RWPE1 (cell line): Measurements from ENCODE around the gene BCAS1.
A peak's percentile ranks its signal among the peaks of the same experiment; 100 is the strongest.

Source experiments
- CTCF ChIA-PET: fragments of 350-600 bp; sonication (Branson Sonifier 250); formaldehyde crosslinking; extraction: SDS; loops from one replicate; lab custom pipeline; 2021; lab: Yijun Ruan, JAX
- POLR2A ChIA-PET: fragments of 400-600 bp; formaldehyde crosslinking; extraction: SDS; loops from one replicate; lab custom pipeline; 2020; ENCODE audit warnings: antibody characterized with exemption; ENCODE audit not compliant: low non-redundant PET; lab: Yijun Ruan, JAX
- DNase-seq: peaks from one replicate; pipeline ENCODE4 v3.0.0; 2012; ENCODE audit warnings: low spot score
- H3K27ac ChIP-seq: fragments of 450-650 bp; 2 replicates; pipeline ENCODE4 v1.5.1; 2017
- TF ChIP-seq, protein P1 (sequence below): fragments of 450-650 bp; conservative IDR thresholded peaks from 2 replicates; pipeline ENCODE4 v1.5.1; 2017; ENCODE audit warnings: low read depth, mild to moderate bottlenecking

The BCAS1 gene

DNA sequence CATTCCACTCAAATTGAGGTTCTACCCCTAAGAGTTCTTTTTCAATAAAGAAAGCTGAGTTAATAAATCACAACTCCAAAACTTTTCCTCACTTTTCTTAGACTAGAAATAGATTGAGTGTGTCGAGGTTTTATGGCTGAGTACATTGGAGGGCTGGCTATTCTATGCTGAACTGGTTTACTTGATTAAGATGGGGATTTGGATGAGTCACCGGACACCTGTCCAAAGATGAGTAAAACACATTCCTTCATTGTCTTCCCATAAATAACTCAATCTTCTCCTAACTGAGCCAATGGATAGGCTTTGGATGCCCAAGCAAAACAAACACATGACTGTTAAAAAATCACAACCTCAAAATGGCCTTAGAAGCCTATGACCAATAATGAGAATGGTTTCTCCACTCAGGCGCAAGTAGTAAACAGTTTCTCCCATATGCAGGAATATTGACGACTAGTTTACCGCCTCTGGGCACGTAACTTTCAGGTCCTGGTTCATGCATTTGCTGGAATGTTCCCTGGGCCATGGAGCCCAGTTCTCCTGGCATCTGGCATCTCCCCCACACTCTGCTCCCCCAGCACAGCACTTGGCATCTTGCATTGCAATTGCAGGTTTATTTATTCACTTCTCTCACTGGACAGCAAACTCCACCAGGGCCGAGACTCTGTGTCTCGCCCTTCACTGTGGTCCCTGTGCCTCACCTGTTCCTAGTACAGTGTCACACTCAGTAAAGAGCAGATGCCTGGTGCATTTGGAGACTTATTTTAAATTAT, 43.9 kb downstream of the BCAS1 start:
- CTCF ChIA-PET = no interaction called here

GRCh38 chr20:54025251-54025771, 45.1 kb downstream of the BCAS1 start:
- DNase-seq = no peak
- CTCF ChIA-PET = no interaction called here

More for the DNA sequence above, 43.9 kb downstream of the BCAS1 start:
- no peak overlapping the region for H3K27ac ChIP-seq
- peak; percentile 40 for DNase-seq
- POLR2A ChIA-PET = no interaction called here
- TF ChIP-seq, protein P1, sequence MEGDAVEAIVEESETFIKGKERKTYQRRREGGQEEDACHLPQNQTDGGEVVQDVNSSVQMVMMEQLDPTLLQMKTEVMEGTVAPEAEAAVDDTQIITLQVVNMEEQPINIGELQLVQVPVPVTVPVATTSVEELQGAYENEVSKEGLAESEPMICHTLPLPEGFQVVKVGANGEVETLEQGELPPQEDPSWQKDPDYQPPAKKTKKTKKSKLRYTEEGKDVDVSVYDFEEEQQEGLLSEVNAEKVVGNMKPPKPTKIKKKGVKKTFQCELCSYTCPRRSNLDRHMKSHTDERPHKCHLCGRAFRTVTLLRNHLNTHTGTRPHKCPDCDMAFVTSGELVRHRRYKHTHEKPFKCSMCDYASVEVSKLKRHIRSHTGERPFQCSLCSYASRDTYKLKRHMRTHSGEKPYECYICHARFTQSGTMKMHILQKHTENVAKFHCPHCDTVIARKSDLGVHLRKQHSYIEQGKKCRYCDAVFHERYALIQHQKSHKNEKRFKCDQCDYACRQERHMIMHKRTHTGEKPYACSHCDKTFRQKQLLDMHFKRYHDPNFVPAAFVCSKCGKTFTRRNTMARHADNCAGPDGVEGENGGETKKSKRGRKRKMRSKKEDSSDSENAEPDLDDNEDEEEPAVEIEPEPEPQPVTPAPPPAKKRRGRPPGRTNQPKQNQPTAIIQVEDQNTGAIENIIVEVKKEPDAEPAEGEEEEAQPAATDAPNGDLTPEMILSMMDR = no peak

DNA sequence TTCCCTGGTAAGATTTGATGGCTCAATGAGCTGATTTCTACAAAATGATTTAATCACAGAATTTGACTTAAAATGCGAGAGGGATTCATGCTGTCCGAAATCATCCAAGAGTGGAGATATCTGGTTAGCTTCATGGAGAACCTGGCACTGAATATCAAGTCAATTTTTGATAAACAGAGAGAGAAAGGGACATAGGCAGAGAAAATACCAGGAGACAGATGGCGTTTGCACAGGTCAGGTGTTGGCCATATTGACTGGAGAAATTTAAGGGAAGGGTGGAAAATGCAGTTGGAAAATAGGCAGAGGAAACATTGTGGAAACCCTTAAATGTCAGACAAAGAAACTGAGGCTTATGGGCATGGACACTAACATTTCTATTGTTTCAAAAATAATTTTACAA, 47.0 kb downstream of the BCAS1 start:
- ChIA-PET CTCF (interaction anchor here (0.7 kb wide), 1 partner anchor 923 kb away, joined by 4 read pairs; no protein-coding TSS in a partner anchor), POLR2A (no interaction called here)
- no peak for DNase-seq
- TF ChIP-seq, protein P1 = no peak
- no peak overlapping the region for H3K27ac ChIP-seq

More at GRCh38 chr20:54025251-54025771, 45.1 kb downstream of the BCAS1 start:
- TF ChIP-seq, protein P1 = no peak
- H3K27ac ChIP-seq = no peak overlapping the region
- POLR2A ChIA-PET = no interaction called here

GRCh38 chr20:54021446-54022235, 48.8 kb downstream of the BCAS1 start:
- no peak for DNase-seq
- ChIA-PET CTCF (no interaction called here), POLR2A (no interaction called here)
- no peak overlapping the region for H3K27ac ChIP-seq
- TF ChIP-seq, protein P1 = no peak

GRCh38 chr20:54020868-54021267, 49.5 kb downstream of the BCAS1 start:
- POLR2A ChIA-PET = no interaction called here
- TF ChIP-seq, protein P1 = no peak
- CTCF ChIA-PET = interaction anchor here (0.6 kb wide), 1 partner anchor 556 kb away, joined by 4 read pairs; no protein-coding TSS in a partner anchor
- DNase-seq = no peak
- H3K27ac ChIP-seq = no peak overlapping the region

DNA sequence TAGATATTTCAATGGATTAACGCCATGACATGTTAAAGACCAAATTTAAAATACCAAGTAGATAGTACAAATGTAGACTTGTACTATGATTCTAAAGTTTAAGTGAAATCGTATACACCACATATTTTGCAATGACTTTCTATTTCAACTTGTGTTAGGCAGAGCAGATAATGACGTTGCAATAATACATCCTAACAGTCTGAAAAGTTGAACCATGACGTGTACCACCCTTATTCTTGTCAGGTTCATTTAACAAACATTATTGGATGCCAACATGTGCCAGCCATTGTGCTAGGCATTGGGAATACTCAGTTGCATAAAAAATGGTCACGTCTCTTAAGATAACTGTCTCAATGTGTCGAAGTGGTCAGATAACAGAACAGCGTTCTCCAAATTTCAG, 50.0 kb downstream of the BCAS1 start:
- TF ChIP-seq, protein P1 = no peak
- POLR2A ChIA-PET = no interaction called here
- CTCF ChIA-PET = interaction anchor here (0.6 kb wide), 1 partner anchor 556 kb away, joined by 4 read pairs; no protein-coding TSS in a partner anchor
- no peak overlapping the region for H3K27ac ChIP-seq
- no peak for DNase-seq
